Liver (tissue), 3 donors: ENCODE data around the gene NHLRC2.

Source experiments
- HNF4A ChIP-seq, 2 donors: conservative IDR thresholded peaks; 2 replicates each; pipeline ENCODE4 v1.6.1; 2016; ENCODE audit warnings: antibody characterized with exemption in 2 of 2, mild to moderate bottlenecking in 2 of 2
- HNF4G ChIP-seq: IDR thresholded peaks from 2 replicates; pipeline ENCODE4 v1.6.1; 2016; ENCODE audit warnings: antibody characterized with exemption
- JUND ChIP-seq, 2 donors: IDR thresholded peaks; 2 replicates each; pipeline ENCODE4 v1.6.1; 2016; ENCODE audit warnings: antibody characterized with exemption in 2 of 2
- RAD21 ChIP-seq, 2 donors: IDR thresholded peaks; 2 replicates each; pipeline ENCODE4 v1.6.1; 2016; ENCODE audit warnings: antibody characterized with exemption in 2 of 2, mild to moderate bottlenecking in 2 of 2
- TAF1 ChIP-seq: conservative IDR thresholded peaks from 2 replicates; pipeline ENCODE4 v1.6.1; 2016; ENCODE audit warnings: antibody characterized with exemption, mild to moderate bottlenecking
- YY1 ChIP-seq: IDR thresholded peaks from 2 replicates; pipeline ENCODE4 v1.6.1; 2016; ENCODE audit warnings: antibody characterized with exemption, mild to moderate bottlenecking
- TF ChIP-seq, protein P1 (sequence below): IDR thresholded peaks from 2 replicates; pipeline ENCODE4 v1.6.1; 2016; ENCODE audit warnings: antibody characterized with exemption
- TF ChIP-seq, protein P2 (sequence below): fragments of 150-350 bp; IDR thresholded peaks from 2 replicates; pipeline ENCODE4 v1.5.1; 2017; ENCODE audit warnings: improper control_type of control experiment, low read depth, low read length; ENCODE audit not compliant: missing input control
- TF ChIP-seq, protein P3 (sequence below): IDR thresholded peaks from 2 replicates; pipeline ENCODE4 v1.6.1; 2016; ENCODE audit warnings: antibody characterized with exemption, mild to moderate bottlenecking
- TF ChIP-seq, protein P4 (sequence below): IDR thresholded peaks from 2 replicates; pipeline ENCODE4 v1.6.1; 2016; ENCODE audit warnings: antibody characterized with exemption
- donor health status: healthy.
- donor health status: healthy.

DNA sequence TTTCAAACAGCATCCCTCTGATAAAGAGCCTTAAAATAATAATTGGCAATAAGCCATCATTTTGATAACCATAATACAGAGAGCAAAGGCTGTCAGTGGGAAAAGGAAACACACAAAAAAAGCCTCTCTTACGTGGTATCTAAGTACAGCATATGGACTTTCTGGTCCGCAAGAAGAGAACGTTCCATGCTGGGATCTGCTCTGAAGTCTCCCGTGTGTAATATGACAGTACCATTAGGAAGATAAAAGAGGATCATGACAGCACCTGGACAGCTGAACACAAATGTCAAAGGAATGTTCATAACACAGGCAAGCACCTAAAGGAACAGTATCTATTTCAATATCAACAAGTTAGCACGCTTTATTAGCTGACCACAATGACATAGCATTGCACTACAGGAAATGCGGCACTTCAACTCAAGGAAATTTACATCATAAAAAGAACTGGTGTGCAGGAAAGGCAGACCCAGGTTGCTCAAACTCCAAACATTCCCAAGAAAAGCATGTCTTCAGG lies 10.4 kb upstream of the NHLRC2 start:
- TF ChIP-seq YY1 (no peak), JUND (IDR thresholded peaks at IDR 0.05) (no peak), RAD21 (IDR thresholded peaks at IDR 0.05) (no peak), TAF1 (no peak), HNF4G (no peak), HNF4A (conservative IDR thresholded peaks at IDR 0.05) (no peak)
- TF ChIP-seq, protein P1, sequence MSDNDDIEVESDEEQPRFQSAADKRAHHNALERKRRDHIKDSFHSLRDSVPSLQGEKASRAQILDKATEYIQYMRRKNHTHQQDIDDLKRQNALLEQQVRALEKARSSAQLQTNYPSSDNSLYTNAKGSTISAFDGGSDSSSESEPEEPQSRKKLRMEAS: no peak
- TF ChIP-seq, protein P2, sequence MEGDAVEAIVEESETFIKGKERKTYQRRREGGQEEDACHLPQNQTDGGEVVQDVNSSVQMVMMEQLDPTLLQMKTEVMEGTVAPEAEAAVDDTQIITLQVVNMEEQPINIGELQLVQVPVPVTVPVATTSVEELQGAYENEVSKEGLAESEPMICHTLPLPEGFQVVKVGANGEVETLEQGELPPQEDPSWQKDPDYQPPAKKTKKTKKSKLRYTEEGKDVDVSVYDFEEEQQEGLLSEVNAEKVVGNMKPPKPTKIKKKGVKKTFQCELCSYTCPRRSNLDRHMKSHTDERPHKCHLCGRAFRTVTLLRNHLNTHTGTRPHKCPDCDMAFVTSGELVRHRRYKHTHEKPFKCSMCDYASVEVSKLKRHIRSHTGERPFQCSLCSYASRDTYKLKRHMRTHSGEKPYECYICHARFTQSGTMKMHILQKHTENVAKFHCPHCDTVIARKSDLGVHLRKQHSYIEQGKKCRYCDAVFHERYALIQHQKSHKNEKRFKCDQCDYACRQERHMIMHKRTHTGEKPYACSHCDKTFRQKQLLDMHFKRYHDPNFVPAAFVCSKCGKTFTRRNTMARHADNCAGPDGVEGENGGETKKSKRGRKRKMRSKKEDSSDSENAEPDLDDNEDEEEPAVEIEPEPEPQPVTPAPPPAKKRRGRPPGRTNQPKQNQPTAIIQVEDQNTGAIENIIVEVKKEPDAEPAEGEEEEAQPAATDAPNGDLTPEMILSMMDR: no peak
- TF ChIP-seq, protein P3, sequence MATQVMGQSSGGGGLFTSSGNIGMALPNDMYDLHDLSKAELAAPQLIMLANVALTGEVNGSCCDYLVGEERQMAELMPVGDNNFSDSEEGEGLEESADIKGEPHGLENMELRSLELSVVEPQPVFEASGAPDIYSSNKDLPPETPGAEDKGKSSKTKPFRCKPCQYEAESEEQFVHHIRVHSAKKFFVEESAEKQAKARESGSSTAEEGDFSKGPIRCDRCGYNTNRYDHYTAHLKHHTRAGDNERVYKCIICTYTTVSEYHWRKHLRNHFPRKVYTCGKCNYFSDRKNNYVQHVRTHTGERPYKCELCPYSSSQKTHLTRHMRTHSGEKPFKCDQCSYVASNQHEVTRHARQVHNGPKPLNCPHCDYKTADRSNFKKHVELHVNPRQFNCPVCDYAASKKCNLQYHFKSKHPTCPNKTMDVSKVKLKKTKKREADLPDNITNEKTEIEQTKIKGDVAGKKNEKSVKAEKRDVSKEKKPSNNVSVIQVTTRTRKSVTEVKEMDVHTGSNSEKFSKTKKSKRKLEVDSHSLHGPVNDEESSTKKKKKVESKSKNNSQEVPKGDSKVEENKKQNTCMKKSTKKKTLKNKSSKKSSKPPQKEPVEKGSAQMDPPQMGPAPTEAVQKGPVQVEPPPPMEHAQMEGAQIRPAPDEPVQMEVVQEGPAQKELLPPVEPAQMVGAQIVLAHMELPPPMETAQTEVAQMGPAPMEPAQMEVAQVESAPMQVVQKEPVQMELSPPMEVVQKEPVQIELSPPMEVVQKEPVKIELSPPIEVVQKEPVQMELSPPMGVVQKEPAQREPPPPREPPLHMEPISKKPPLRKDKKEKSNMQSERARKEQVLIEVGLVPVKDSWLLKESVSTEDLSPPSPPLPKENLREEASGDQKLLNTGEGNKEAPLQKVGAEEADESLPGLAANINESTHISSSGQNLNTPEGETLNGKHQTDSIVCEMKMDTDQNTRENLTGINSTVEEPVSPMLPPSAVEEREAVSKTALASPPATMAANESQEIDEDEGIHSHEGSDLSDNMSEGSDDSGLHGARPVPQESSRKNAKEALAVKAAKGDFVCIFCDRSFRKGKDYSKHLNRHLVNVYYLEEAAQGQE: no peak
- TF ChIP-seq, protein P4, sequence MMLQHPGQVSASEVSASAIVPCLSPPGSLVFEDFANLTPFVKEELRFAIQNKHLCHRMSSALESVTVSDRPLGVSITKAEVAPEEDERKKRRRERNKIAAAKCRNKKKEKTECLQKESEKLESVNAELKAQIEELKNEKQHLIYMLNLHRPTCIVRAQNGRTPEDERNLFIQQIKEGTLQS: no peak
